Hematopoietic multipotent progenitor cell treated with erythropoietin and hydrocortisone succinate and interleukin-3 and kit ligand, for 15 days (in vitro differentiated cells): ENCODE data around the gene MICALL1.

Experiments used
- DNase-seq: peaks from one replicate; pipeline ENCODE4 v3.0.0-alpha.2; 2015; ENCODE audit warnings: low spot score

The MICALL1 gene, protein sequence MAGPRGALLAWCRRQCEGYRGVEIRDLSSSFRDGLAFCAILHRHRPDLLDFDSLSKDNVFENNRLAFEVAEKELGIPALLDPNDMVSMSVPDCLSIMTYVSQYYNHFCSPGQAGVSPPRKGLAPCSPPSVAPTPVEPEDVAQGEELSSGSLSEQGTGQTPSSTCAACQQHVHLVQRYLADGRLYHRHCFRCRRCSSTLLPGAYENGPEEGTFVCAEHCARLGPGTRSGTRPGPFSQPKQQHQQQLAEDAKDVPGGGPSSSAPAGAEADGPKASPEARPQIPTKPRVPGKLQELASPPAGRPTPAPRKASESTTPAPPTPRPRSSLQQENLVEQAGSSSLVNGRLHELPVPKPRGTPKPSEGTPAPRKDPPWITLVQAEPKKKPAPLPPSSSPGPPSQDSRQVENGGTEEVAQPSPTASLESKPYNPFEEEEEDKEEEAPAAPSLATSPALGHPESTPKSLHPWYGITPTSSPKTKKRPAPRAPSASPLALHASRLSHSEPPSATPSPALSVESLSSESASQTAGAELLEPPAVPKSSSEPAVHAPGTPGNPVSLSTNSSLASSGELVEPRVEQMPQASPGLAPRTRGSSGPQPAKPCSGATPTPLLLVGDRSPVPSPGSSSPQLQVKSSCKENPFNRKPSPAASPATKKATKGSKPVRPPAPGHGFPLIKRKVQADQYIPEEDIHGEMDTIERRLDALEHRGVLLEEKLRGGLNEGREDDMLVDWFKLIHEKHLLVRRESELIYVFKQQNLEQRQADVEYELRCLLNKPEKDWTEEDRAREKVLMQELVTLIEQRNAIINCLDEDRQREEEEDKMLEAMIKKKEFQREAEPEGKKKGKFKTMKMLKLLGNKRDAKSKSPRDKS

DNA sequence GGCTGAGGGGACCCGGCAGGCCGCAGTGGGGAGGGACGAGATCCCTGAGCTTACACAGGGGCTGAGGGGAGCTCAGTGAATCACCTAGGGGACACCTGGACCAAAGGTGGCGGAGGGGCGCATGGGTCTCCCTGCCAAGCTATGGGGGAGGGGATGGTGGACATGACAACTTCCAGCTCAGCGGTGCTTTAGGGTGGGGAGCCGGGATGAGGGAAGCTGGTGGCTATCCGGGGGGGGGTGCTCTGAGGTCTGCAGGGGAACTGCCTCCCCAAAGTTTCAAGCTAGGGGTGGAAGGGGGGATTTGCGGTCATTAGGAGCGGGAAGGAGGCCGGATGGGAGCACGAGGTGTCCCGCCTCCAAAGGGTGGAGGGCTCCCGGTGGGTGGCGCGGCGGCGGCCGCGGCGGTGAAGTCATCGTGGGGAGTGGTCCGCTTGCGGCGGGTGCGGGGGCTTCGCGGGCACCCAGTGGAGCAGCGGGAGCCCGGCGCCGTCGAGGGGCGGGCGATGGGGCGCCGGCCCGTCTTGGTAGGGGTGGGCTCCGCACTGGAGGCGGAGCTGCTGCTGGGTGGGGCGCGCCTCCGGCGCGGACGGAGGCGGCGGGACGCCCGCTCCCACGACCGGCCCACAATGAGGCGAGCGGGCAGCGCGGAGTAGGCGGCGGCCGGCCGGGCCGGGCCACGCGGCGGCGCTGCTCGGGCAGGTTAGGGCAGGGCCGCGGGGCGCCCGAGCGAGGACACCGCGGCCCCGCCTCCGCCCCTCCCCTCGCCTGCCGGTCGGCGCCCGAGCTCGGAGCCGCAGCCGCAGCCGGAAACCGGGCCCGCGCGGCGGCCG, at the start of gene MICALL1:
TSS of gene MICALL1 (plus strand) at position 764 of the 830 bp plus-strand sequence. CDS start 126 bp downstream, outside the sequence.
- DNase-seq, result peak; percentile 57

DNA sequence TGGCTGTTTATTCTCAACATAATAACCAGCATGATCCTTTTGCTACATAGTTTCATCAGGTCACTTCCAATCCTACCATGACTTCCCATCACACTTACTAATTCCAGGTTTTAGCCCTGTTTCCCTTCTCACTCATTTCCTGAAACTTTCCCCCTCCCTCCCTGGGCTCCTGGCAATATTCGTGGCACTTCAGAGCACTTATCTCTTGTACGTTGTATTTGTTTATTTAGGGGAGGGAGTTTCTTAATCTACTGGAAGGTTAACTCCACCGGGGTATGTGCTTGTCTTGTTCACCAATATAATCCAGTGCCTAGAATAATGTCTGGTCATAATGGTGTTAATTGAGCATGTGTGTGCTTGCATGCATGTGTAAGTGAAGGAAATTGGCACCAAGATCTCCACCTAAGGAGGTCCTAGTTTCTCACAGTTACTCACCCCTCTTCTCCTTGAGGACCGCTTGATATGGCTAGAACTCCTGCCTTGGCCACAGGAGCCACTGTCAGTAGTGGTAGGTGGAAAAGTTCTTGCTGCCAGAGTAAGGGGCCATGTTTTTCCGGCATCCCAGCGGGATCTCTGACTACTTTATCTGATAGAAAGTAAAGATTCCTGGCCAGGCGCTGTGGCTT, 45.2 kb upstream of the MICALL1 start:
- no peak for DNase-seq

DNA sequence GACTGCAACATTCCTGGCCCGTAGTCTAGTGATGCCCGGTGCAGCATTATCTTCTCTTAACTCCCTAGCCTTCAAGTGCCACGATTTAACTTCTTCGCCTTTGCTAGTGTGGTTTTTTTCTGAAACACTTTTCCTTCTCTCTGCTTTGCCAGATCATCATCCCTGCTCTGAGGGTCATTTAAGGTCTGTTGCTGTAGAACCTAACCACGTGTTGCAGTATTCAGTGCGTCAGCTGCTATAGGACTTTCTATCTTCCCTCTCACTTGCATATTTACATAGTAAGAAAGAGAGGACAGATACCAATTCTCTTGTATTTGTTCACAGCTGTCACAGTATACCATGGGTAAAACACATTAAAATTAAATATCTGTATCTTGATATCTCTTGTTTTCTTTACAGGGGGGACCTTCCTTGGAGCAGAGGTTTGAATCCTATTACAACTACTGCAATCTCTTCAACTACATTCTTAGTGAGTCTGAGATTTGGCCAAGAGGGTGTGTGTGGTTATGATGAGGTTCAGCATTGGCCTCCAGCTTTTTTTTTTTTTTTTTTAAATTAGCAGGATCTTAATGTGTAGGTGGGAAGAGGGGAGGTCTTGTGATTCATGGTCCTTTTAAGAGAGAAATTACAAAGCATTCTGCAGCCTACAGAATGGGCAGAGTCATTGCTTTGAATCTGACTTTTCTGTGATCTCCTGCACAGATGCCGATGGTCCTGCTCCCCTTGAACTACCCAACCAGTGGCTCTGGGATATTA, 43.3 kb upstream of the MICALL1 start:
- DNase-seq, result no peak

DNA sequence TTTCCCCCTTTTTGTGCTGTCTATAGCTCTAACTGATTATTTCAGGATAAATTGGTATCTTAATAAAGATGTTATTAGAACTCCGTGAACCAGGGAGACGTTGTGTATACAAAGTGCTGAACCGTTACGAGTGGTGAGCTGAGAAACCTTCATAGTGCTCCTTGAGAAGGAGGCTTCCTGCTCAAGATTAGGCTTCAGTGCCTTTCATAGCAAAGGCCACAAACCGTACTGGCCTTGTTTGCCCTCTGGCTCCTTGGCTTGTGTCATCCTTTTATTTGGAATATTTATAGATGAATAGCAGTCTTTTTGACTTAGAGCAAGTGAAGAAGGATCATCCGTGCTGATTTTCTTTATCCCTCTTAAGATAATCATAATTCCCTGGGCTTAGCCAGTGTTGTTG, 40.6 kb upstream of the MICALL1 start:
- no peak for DNase-seq

DNA sequence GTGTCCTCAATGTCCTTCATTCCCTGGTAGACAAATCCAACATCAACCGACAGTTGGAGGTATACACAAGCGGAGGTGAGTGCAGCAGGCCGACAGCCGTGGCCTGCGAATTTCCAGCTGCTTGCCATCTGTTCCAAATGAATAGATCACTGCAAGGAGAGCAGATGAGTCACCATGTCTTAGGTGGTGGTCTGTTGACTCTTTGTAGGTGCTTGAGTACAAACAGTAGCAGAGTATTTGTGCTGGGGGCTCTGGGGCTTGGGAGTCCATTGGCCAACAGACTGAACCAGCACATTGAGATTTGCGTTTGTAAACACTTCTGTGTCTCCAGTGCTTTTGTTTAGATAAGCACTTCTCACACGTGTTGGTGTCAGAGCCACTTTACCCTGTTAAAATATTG, 35.8 kb upstream of the MICALL1 start:
- DNase-seq, result no peak

DNA sequence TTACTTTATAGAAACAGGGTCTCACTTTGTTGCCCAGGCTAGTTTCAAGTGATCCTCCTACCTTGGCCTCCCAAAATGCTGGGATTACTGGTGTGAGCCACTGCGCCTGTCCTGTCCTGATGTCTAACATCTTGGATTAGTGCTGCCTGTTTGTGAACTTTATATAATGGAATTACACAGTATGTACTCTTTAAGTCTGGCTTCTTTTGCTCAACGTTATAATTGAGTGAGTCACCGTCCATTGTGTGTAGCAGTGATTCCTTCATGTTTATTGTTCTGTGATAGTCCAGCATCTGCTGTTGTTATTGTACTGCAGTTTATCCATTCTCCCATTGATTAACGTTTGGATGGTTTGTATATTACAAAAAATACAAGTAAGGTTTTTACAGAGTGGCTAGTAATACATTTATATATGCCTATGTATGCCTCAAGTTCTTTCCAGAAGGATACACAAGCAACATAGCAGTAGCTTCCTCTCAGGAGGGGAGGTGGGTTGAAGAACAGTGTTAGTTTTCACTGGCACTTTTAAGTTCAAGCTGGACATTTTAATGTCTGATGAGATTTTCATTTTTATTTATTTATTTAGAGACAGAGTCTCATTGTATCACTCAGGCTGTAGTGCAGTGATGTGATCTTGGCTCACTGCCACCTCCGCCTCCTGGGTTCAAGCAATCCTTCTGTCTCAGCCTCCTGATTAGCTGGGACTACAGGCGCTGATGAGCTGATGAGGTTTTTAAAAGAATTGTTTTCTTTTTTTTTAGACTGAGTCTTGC, 25.2 kb upstream of the MICALL1 start:
- no peak for DNase-seq

DNA sequence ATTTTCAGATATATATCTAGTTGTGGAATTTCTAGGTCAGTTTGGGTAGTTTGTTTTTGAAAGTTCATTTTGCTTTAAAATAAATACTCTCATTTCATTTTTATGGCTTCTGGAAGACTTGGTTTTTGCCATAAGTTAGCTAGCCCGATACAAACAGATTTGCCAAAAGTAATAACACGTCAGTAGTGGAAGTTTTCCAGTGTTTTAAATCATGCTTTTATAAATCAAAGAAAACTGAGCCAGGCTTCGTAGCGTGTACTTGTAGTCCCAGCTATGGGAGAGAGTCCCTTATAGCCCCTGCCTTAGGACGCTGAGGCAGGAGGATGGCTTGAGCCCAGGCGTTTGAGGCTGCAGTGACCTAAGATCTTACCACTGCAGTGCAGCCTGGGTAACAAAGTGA, 21.7 kb upstream of the MICALL1 start:
- DNase-seq, result no peak

DNA sequence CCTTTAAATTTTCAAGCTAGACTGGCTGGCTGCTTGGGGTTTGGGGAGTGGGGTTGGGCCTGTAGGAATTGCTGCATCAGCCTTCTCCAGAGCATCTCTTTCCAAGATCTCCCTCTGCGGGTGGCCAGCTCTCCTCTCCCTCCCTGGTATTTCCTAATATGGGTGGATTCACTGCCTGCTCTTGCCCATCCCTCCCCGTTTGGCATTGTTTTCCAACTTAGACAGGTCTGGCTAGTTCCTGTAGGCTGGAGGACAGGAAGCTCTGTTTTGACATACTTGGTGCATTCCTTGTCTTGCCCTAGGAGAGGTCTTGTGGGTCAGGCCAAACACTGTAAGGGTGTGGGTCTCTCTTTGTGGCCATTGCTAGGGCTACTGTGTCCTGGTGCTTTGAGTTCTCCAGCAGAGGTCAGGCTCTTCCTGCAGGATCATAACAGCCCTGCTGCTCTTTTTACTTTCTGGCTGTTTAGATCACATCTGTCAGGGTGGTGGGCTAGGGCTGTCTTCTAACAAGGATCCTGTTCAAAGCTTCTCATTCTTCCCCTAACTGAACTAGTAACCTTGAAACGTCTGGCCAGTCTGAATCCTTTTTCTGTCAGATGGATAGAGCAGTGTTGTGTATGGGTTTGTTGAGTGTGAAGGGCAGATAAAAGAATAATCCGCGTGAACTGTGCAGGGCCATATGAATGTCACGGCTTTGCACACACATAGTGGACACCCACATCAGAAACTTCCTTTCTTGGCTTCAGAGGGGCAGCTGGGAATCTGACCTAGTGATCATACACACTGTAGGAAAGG, 18.3 kb upstream of the MICALL1 start:
- DNase-seq, result no peak

DNA sequence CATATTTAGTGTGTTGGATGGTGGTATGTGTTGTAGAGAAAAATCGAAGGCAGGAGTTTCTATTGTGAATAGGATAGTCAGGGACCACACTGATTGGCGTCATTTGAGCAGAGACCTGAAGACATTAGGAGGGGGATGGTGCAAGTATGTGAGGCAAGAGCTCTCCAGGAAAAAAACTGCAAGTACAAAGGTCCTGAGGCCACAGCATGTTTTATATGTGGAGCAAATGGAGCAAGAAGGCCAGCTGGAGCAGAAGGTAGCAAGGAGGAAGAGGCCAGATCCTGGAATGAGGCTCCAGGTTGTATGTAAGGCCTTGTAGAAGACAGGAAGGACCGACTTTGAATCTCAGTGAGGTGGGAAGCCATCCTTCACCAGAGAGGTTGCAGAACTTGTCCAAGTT, 14.2 kb upstream of the MICALL1 start:
- no peak for DNase-seq

DNA sequence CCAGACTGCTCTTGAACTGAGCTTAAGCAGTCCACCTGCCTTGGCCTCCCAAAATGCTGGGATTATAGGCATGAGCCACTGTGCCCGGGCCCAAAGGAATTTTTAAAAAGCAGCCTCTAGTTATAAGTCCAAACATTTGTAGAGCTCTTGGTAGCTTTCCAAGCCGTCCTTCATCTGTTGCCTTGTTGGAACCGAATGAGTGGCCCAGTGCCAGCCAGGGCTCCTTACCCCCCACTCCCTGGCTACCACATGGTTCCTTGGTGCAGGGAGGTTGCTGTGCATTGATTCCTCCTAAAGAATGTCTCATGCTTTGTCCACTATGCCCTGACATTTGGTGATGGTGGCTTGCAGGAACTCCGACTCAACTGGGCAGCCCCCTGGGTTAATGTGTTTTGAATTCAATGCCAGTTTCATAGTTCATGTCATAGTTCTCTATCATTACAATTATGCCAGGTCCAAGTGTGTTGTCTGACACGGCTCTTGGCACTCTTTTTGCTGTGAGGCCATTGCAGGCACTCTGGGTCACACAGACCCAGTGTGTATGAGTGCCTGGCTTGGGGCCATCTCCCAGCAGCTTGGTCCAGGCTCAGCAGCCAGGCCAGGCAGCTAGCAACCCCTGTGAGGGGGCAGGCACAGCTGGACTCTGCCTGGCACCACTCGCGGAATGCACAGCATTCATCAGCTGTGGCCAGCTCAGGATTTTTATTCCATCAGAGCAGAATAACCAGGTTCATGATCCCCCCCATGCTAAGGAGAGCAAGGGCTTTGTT, 13.3 kb upstream of the MICALL1 start:
- DNase-seq, result no peak

DNA sequence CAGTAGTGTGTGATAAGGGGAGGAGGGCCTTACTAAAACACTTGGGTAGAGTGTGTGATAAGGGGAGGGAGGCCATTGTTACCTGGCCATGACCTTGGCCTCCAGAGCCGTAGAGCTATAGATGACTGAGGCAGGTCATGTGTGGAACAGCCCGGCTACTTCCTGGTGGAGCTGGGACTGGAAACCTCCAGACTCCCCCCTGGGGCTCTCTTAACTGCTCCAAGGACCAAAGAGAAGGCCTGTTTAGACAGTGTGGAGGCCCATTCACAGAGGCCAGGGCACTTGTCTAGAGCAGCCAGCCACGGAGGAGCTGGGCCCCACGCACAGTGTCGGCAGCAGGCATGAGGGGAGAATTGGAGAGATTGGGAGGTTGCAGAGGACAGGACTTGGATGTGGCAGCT, 12.5 kb upstream of the MICALL1 start:
- DNase-seq, result no peak

DNA sequence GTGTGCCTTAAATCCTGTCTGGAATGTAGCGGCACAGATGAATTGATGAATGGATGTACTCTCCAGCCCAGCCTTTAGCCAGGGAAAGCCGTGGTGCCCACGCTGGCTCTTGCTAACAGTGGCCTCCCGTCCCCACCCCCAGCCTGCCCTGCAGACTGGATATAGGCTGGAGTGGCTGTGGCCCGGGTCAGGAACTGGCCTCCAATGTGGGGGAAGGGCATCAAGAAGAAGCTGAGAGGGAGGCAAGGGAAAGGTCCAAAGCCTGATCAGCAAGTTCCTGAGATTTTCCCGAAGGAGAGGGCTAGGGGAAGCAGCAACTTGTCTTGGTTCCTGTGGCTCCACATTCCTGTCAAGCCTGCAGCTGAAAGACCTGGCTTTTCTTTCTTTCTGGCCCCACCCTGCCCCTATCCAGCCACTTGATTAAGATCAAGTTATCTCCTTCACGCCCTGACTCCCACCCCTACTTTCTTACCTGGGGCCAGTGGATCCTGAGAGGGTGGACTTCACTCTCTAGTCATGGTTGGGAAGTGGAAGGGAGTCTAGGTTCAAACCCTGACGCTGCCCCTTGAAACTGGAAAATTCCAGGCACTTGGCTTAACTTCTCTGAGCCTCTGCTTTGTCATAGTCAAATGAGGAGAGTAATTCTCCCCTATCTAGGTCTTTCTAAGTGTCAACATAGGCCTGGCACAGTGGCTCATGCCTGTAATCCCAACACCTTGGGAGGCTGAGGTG, 11.0 kb upstream of the MICALL1 start:
- DNase-seq, result no peak

DNA sequence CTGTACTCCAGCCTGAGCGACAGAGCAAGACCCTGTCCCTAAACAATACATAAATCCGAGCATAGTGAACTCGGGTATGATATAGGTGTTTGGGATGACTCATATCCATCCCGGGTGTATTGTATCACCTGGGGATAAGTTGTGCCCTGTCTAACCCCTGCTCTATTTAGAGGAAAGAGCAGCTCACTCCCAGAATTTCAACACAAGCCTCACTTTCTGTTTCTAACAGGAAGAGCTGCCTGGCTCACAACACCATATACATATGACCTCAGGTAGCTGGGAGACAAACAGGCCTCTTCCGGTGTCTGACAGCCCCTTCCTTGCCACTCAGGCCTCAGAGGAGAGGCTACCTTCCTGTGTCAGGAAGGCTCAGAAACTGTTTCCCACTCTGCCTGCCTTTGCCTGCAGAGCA, 9.9 kb upstream of the MICALL1 start:
- DNase-seq, result no peak

DNA sequence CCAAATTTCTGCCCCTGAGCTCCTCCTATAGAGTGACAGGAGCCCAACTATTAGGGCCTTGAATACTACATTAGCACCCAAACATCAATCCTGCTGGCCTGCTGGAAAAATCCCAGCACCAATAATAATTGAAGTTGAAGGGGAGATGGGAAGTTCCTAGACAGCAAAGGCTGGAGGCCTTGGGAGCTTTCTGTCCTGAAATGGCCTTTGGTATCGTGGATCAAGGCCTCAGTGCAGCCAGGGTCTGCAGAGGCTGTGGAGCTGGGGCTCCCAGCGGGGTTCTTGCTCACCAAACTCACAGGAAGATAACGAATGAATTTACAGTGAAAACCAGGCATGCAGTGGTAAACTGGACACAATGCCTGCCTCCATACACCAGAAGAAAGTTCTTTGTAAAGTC, 9.2 kb upstream of the MICALL1 start:
- DNase-seq, result no peak

DNA sequence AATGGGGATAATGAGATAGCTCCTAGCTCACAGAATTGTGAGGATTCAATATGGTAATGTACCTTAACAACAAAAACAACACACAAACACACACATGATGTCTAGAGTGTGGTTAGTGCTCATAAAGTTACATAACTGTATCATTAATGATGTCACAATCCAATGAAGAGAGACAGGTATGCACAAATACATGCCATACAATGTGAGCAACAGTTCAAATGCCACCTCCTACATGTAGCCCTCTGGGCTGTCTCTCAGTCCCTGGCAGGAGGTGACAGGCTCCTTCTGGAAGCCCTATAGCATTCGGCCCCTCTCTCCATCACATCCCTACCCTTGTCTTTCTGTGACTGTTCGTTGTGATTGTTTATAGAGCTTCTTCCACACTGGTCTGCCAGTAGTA, 8.3 kb upstream of the MICALL1 start:
- DNase-seq, result no peak

DNA sequence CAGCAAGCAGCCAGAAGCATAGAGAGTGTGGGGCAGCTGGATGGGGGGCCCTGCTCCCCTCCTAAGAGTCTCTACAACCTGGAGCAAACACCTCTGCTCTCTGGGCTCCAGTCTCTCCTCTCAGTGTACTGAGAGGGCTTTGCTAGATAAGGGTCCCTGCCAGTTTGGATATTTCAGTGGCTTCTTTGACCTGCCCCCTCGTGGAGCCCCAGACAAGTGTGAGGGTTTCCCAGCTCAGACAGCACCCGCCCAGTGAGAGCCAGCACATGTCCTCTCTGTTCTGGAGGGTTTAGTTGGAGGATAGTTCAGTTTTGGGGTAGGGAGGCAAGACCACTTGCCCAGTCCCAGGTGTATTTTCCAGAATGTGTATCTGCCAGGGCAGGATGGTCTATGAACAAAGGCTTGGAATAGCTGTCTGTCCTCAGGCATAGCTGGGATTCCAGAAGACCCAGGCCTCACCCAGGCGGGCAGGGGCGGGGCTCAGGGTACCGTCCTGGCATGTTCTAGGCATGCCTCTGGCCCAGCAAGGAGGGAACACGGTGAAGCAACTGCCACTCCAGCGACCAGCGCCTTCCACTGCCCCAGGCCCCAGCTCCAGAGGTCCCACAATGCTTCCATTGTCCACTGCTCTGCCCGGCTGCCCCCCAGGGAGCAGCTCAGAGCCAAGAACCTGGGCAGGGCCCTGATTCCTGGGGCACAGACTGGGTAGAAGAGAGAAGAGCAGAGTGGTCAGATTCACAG, 7.5 kb upstream of the MICALL1 start:
- no peak for DNase-seq
